ENCODE results near the gene OPRL1. TPM values are rescaled to one million over a fixed set of nuclear protein-coding genes. Genes with fewer than 3 reads are reported as not detected.

The OPRL1 gene
- total RNA-seq, 1 donor from 2014 or later: 0.52 TPM

GRCh38 chr20:64145458-64146300, 65.8 kb downstream of the OPRL1 start:
- intact Hi-C loops (cut with micrococcal nuclease): no loop called here
- no peaks in the 10 kb centered on the region for H3K36me3 ChIP-seq
- H3K9me3 ChIP-seq (replicated peaks): peaks cover 11% of the 10 kb centered on the region
- no peak overlapping the region for H3K27ac ChIP-seq (replicated peaks)
- no peak for DNase-seq
- H3K27me3 ChIP-seq (ENCODE audit: low read depth): peaks cover 65% of the 10 kb centered on the region
- H3K4me3 ChIP-seq: no peak overlapping the region
- H3K4me1 ChIP-seq: no peaks in the 10 kb centered on the region
- TF ChIP-seq, protein P1, sequence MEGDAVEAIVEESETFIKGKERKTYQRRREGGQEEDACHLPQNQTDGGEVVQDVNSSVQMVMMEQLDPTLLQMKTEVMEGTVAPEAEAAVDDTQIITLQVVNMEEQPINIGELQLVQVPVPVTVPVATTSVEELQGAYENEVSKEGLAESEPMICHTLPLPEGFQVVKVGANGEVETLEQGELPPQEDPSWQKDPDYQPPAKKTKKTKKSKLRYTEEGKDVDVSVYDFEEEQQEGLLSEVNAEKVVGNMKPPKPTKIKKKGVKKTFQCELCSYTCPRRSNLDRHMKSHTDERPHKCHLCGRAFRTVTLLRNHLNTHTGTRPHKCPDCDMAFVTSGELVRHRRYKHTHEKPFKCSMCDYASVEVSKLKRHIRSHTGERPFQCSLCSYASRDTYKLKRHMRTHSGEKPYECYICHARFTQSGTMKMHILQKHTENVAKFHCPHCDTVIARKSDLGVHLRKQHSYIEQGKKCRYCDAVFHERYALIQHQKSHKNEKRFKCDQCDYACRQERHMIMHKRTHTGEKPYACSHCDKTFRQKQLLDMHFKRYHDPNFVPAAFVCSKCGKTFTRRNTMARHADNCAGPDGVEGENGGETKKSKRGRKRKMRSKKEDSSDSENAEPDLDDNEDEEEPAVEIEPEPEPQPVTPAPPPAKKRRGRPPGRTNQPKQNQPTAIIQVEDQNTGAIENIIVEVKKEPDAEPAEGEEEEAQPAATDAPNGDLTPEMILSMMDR (IDR thresholded peaks at IDR 0.05; ENCODE audit: borderline replicate concordance): no peak

GRCh38 chr20:64146301-64146935, 66.5 kb downstream of the OPRL1 start:
- TF ChIP-seq, protein P1 (IDR thresholded peaks at IDR 0.05; ENCODE audit: borderline replicate concordance): no peak
- no peaks in the 10 kb centered on the region for H3K4me1 ChIP-seq
- no peak for DNase-seq
- no peak overlapping the region for H3K27ac ChIP-seq (replicated peaks)
- intact Hi-C loops (cut with micrococcal nuclease): no loop called here
- peaks cover 11% of the 10 kb centered on the region for H3K9me3 ChIP-seq (replicated peaks)
- H3K36me3 ChIP-seq: no peaks in the 10 kb centered on the region
- peaks cover 60% of the 10 kb centered on the region for H3K27me3 ChIP-seq (ENCODE audit: low read depth)
- H3K4me3 ChIP-seq: no peak overlapping the region

DNA sequence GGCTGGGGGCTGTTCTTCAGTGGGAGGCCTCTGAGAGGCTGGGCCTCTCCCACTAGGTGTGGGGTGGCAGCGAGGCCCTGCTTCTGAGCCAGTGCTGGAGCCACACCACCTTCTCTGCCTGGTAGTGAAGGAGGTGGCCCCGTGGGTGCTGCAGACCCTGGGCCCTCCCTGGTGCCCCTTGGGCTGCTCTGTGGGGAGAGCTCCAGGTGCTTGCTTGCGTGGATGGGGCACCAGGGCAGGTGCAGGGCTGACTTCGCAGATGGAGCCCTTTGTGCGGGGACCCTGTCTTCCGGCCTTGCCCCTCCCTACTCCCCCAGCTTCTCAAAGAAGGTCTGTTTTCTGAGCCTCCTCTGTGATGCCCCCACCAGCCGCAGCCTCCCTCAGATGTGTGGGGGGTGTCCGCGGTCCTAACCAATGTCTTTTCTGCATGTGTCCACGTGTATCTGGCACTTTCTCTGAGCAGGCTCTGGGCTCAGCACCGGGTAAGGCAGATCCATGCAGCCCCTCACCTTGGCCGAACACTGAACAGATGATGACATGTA, 67.1 kb downstream of the OPRL1 start:
- Histone ChIP-seq H3K9me3 (replicated peaks) (peaks cover 11% of the 10 kb centered on the region), H3K27ac (replicated peaks) (no peak overlapping the region), H3K4me1 (no peaks in the 10 kb centered on the region), H3K27me3 (ENCODE audit: low read depth) (peaks cover 54% of the 10 kb centered on the region), H3K36me3 (no peaks in the 10 kb centered on the region), H3K4me3 (no peak overlapping the region)
- no peak for DNase-seq
- TF ChIP-seq, protein P1 (IDR thresholded peaks at IDR 0.05; ENCODE audit: borderline replicate concordance): no peak
- intact Hi-C loops (cut with micrococcal nuclease): no loop called here

DNA sequence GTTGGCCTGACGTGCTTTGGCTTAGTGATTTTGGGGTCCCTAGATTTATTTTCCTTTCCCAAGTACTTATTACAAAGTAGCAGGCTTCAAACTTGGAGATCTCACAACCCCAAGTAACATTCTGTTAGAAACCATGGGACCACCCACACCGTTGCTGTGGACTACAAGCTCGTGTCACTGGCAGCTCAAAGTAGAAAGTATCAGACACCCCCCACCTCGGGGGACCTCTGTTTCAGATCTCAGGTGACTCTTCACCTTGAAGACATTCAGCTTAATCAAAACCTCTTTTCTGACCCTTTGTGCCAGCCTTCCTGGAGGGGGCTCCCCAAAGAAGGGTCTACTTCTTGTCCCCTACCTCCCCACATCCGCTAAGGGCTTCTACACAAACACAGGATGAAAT, 68.7 kb downstream of the OPRL1 start:
- H3K9me3 ChIP-seq (replicated peaks): peaks cover 11% of the 10 kb centered on the region

GRCh38 chr20:64149141-64149540, 69.3 kb downstream of the OPRL1 start:
- Histone ChIP-seq H3K27ac (replicated peaks) (no peak overlapping the region), H3K27me3 (ENCODE audit: low read depth) (peaks cover 53% of the 10 kb centered on the region), H3K36me3 (no peaks in the 10 kb centered on the region), H3K9me3 (replicated peaks) (peaks cover 11% of the 10 kb centered on the region), H3K4me3 (no peak overlapping the region), H3K4me1 (no peaks in the 10 kb centered on the region)
- DNase-seq: no peak
- TF ChIP-seq, protein P1 (IDR thresholded peaks at IDR 0.05; ENCODE audit: borderline replicate concordance): no peak
- intact Hi-C loops (cut with micrococcal nuclease): no loop called here

More for the DNA sequence above, 68.7 kb downstream of the OPRL1 start:
- H3K27ac ChIP-seq (replicated peaks): no peak overlapping the region
- H3K4me3 ChIP-seq: no peak overlapping the region
- no peak for DNase-seq
- no peaks in the 10 kb centered on the region for H3K36me3 ChIP-seq
- peaks cover 48% of the 10 kb centered on the region for H3K27me3 ChIP-seq (ENCODE audit: low read depth)
- TF ChIP-seq, protein P1 (IDR thresholded peaks at IDR 0.05; ENCODE audit: borderline replicate concordance): no peak
- H3K4me1 ChIP-seq: no peaks in the 10 kb centered on the region
- intact Hi-C loops (cut with micrococcal nuclease): no loop called here

Data from left ventricle myocardium inferior (tissue), 1 donor.